HPDE6-E6E7 (cell line): ENCODE results near the gene MNAT1.

Source experiments
- DNase-seq: peaks from one replicate; pipeline ENCODE4 v3.0.0; 2011; ENCODE audit warnings: missing footprints; ENCODE audit errors: extremely low spot score

MNAT1 gene

GRCh38 chr14:60965402-60965801 is 230.8 kb downstream of the MNAT1 start:
- no peak for DNase-seq

DNA sequence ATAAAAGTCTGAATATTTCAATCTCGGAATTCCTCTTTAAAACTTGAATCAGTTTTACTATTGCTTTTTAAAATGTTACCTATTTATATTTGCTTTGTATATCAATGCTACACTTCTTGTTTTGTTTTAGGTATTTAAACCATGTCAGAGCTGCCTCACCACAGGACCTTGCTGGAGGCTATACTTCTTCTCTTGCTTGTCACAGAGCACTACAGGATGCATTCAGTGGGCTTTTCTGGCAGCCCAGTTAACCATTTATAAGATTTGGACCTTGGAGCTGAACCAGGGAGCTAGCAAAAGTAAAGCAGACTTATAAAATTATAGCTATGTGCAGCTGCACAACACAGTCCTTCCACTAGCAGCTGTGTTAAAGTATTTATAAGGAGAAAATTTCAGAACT is 233.5 kb downstream of the MNAT1 start:
- no peak for DNase-seq

DNA sequence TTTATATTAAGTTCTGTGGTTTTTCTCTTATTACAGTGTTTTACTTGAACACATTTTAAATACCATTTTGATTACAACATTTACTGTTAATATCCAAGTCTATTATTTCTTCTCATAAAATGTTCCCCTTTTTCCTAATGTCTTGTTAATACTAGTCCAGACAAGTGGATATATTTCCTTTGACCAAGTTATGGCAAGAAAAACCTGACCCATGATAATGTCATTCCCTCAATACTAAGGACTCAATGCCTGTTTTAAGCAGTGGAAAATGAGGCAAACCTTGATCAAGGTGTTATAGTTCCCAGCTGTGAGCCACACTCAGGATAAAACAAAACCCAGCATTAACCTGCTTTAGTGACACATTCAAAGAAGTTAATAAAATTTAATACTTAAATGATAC is 234.1 kb downstream of the MNAT1 start:
- no peak for DNase-seq

GRCh38 chr14:60970146-60970545 is 235.6 kb downstream of the MNAT1 start:
- no peak for DNase-seq

- DNase-seq: no peak
Measured at GRCh38 chr14:60971271-60971670, 236.7 kb downstream of the MNAT1 start.

DNA sequence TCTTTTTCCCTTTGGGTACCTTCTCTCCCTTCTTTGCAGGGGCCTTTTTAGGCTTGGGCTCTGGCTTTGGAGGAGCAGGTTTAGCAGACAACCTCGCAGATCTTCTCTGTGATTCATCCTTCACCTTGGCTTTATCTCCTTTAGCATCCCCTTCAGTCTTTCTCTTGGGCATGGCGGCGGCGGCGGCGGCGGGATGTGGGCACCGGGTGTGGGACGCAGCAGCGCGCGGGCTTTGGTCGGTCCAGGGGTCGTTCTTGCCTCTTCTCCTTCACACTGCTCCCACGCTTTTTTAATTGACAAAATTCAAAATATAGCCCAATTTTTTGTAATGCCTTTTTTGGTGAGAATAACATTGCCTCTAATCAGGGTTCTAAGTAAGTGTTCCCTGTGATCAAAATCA is 237.7 kb downstream of the MNAT1 start:
- no peak for DNase-seq

DNA sequence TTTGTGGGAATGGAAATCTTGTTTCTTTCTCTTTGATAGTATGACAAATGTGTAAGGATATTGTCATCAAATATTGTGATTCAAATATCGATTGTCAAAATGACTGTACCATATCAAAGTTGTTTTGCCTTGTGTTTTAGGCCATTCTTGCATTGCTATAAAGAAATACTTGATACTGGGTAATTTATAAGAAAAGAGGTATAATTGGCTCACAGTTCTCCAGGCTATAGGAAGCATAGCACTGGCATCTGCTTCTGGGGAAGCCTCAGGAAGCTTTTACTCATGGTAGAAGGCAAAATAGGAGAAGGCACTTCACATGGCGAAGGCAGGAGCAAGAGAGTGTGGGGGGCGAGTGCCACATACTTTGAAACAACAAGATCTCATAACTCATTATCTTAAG is 238.5 kb downstream of the MNAT1 start:
- DNase-seq: no peak

DNA sequence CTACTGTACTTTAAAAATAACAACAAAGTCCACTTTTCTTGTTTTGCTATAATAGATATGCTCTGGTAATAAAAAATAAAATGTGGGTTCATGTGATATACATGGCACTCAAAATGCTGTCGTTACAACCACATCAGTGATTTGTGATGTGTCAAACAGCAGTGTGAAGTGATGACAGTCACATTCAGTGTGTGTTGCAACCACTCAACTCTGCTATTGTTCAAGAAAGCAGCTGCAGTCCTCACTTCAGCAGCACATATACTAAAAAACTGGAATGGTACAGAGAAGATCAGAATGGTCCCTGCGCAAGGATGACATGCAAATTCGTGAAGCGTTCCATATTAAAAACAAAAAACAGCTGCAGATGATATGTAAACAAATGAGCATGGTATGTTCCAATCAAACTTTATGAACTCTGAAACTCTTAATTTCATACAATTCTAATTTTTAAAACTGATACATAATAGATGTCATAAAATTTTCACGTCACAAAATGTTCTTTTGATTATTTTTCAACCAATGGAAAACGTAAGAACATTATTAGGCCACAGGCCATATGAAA is 239.6 kb downstream of the MNAT1 start:
- DNase-seq: no peak

DNA sequence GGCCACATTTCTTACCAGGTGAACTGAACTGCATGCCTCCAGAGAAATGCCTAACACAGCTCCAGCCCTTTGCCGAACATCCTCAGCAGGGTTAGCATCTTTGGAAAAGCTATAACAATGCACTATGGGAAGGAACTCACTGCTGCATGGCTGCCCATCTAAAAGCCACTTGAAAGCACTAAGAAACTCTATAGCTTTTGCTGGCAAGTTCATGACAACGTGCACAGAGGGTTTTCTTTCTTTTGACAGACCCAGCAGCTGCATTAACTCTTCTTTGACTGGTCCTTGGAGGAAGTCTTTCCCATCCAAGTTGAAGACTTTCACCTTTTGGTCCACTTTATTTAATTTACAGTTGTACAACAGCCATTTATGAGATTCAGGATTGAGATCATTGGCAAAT is 241.0 kb downstream of the MNAT1 start:
- DNase-seq: no peak

- no peak for DNase-seq
Measured at GRCh38 chr14:60977847-60978246, 243.3 kb downstream of the MNAT1 start.

DNA sequence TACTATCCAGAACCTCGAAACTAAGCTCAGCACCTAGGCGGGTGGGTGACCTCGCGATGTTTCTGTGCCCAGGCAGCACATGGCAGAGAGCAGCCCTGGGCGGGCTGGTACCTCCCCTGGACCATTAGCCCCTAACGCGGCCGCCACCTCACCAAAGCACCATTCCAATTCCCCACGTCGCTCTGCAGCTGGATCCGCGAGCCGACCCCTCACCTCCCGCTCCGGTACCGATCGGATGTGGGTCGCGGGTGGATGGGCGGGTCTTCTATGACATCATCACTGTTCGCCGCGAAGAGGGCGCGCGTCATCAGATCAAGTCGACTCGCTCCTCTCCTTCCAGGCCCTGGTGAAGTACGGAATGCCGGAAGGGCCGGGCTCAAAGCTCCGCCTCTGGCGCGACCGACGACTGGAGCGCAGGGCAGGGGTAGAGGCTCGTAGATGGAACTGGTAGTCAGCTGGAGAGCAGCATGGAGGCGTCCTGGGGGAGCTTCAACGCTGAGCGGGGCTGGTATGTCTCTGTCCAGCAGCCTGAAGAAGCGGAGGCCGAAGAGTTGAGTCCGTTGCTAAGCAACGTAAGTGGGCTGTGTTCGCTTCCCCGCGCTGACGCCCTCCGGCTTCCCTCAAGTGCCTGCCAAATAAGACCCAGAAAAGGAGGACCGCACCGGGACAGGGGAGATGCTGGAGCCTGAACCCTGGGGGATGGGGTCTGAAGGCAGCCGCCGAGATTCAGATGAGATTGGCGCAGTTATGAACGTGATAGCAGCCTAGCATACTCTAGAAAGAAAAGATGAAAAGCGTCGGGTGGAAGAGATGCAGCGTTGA is 246.5 kb downstream of the MNAT1 start, which contains the start of the genes SLC38A6 and TRMT5:
Gene SLC38A6, plus strand, starts transcription at position 435 of the 822 bp plus-strand sequence. Its CDS starts 33 bp downstream, at position 468.
Gene TRMT5, minus strand, starts transcription at position 269 of the 822 bp plus-strand sequence. Its CDS starts 106 bp downstream, at position 163.
- DNase-seq: peak; percentile 95

DNA sequence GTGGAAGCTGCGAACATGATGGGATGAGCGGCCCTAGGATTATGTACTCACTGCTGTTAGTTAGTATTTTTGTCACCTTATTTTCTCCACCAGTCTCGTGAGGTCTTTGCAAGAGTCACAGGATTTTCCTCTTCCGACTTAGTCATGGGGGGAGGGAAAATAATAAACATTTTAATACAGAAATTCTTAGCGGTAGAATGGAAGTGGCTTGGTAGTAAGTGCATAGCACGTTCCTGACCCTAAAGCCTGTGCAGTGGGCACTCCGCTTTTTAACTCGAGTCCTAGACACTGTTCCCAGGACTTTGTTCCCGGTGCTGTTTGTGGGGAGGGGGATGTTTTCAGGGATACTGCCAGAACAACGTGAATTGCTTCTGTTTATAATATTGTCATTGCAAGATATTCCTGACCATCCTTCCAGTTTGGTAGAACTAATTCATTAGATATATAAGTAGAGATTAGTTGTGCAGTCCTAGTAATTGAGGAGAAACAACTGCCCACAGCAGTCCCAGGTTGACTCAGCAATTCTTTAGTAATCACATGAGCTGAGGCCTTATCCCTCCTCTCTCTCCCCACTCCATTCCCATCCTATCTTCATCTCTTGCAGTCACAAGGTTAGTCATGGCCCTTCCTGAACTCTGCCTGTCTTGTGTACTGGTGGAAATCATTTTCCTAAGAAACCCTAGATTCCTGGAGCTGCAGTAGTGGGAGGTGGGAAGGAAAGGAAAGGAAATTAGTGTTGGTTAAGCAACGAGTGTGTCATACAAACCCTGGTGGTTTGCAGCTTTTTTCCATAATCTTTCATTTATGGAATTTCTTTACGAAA is 247.3 kb downstream of the MNAT1 start:
- DNase-seq: peak; percentile 35

- no peak for DNase-seq
Measured at GRCh38 chr14:60984196-60984595, 249.6 kb downstream of the MNAT1 start.

DNA sequence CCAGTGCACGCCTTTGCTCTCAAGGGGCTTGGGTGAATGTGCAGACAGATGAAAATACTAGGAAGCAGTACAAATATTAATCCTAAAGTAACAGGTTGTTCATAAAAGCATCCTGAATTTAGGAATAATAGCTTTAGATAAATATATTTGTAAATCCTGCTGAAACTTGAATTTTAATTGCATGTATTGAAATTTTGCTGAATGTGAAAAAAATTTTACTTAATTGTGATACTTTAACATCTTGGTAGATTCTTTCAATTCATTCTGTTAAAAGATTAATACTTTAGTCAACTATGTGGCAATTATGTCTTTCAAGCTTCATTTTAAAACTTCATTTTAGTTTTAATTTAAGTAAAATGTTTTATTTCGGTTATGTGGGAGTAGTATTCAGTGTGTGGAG is 251.9 kb downstream of the MNAT1 start:
- DNase-seq: no peak

DNA sequence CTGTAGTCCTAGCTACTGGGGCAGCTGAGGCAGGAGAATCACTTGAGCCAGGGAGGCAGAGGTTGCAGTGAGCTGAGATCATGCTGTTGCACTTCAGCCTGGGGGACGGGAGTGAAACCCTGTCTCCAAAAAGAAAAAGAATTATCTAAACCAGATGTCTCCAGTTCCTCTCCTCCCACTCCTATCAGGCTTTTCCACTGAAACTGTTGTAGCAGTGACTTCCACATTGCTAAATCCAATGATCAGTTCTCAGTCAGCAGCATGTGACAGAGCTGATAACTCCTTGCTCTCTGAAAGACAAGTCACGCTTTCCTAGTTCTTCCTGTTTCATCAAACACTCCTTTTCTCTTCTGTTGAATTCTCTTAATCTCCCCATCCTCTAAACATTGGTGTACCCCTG is 255.0 kb downstream of the MNAT1 start:
- no peak for DNase-seq

DNA sequence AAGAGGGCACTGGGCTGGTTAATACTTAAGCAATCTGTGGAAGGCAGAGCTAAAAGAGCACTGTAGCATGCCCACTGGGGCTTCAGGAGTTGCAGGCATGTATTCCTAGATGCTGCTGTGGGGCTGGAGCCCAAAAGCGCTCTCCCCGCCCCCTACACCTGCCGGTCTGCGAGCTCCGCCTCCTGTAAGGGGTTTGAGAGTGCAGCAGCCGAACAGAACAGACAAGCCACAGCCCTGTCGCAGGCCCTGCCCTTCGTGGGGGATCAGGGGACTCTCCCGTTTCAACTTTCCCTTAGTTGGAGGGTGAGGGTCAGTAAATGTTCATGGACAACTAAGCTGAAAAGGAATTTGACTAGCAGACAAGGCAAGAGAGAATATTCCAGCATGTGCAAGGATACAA is 264.1 kb downstream of the MNAT1 start:
- DNase-seq: no peak

- no peak for DNase-seq
Measured at GRCh38 chr14:60999536-60999935, 265.0 kb downstream of the MNAT1 start.

GRCh38 chr14:61003571-61003970 is 269.0 kb downstream of the MNAT1 start:
- DNase-seq: no peak

- no peak for DNase-seq
Measured at GRCh38 chr14:61019537-61019936, 285.0 kb downstream of the MNAT1 start.
